ENCODE data around the gene ABCC10. TPM values are rescaled to one million over a fixed set of nuclear protein-coding genes. Genes with fewer than 3 reads are reported as not detected.
A peak's percentile ranks its signal among the peaks of the same experiment; 100 is the strongest.
"Not testable (repeated sequence)": the region's sequence is repeated elsewhere in the genome, so short reads cannot be mapped to it uniquely, and the experiment has no call there.

The ABCC10 gene
- total RNA-seq, 1 experiment from 2014 or later, result 18.8 TPM

- DNase-seq (ENCODE audit: low spot score), result no peak
These were observed 20.0 kb upstream of the ABCC10 start for GRCh38 chr6:43407296-43407695.

GRCh38 chr6:43408259-43408658 lies 19.1 kb upstream of the ABCC10 start:
- DNase-seq (ENCODE audit: low spot score), result no peak

- not testable (repeated sequence) for DNase-seq (ENCODE audit: low spot score)
These were observed 16.6 kb upstream of the ABCC10 start for GRCh38 chr6:43410776-43411175.

- DNase-seq (ENCODE audit: low spot score), result no peak
These were observed 14.8 kb upstream of the ABCC10 start for GRCh38 chr6:43412541-43412940.

- DNase-seq (ENCODE audit: low spot score), result no peak
These were observed 14.3 kb upstream of the ABCC10 start for GRCh38 chr6:43413002-43413401.

GRCh38 chr6:43415275-43415674 lies 12.1 kb upstream of the ABCC10 start:
- DNase-seq (ENCODE audit: low spot score), result not testable (repeated sequence)

- no peak for DNase-seq (ENCODE audit: low spot score)
These were observed 10.4 kb upstream of the ABCC10 start for GRCh38 chr6:43416935-43417334.

- DNase-seq (ENCODE audit: low spot score), result no peak
These were observed 7.2 kb upstream of the ABCC10 start for GRCh38 chr6:43420012-43420709.

GRCh38 chr6:43421831-43422230 lies 5.5 kb upstream of the ABCC10 start:
- DNase-seq (ENCODE audit: low spot score), result no peak

GRCh38 chr6:43425083-43425482 lies 2.3 kb upstream of the ABCC10 start:
- DNase-seq (ENCODE audit: low spot score), result not testable (repeated sequence)

GRCh38 chr6:43426928-43427405 lies 374 bp upstream of the ABCC10 start:
- DNase-seq (ENCODE audit: low spot score), result no peak

GRCh38 chr6:43428112-43428570 lies 800 bp downstream of the ABCC10 start:
- peak; percentile 23 for DNase-seq (ENCODE audit: low spot score)

GRCh38 chr6:43428874-43429273 lies 1.5 kb downstream of the ABCC10 start:
- no peak for DNase-seq (ENCODE audit: low spot score)

- no peak for DNase-seq (ENCODE audit: low spot score)
These were observed 4.9 kb downstream of the ABCC10 start for GRCh38 chr6:43432009-43432945.

GRCh38 chr6:43433148-43433547 lies 5.8 kb downstream of the ABCC10 start:
- DNase-seq (ENCODE audit: low spot score), result no peak

- DNase-seq (ENCODE audit: low spot score), result no peak
These were observed 6.9 kb downstream of the ABCC10 start for GRCh38 chr6:43434001-43434840.

- no peak for DNase-seq (ENCODE audit: low spot score)
These were observed 7.6 kb downstream of the ABCC10 start for GRCh38 chr6:43434943-43435342.

GRCh38 chr6:43435682-43436437 lies 8.5 kb downstream of the ABCC10 start:
- no peak for DNase-seq (ENCODE audit: low spot score)

- peak; percentile 87 for DNase-seq (ENCODE audit: low spot score)
These were observed 9.4 kb downstream of the ABCC10 start for GRCh38 chr6:43436577-43437282.

GRCh38 chr6:43437700-43438099 lies 10.4 kb downstream of the ABCC10 start:
- DNase-seq (ENCODE audit: low spot score), result no peak
